GM23338 (cell line): ENCODE results near the gene NMRK2.

Experiments used
- CREB1 ChIP-seq: fragments of 250-450 bp; sonication (Bioruptor Pico); IDR thresholded peaks from 2 replicates; pipeline ENCODE4 v1.5.0; 2020; ENCODE audit warnings: low read depth, mild to moderate bottlenecking, moderate library complexity
- EZH2 ChIP-seq: fragments of 200-600 bp; sonication (generic); IDR thresholded peaks from one replicate; pipeline ENCODE4 v1.8.0; 2017; ENCODE audit warnings: antibody characterized with exemption, mild to moderate bottlenecking, low read depth; ENCODE audit not compliant: unreplicated experiment
- EZH2phosphoT487 ChIP-seq: fragments of 200-600 bp; sonication (generic); IDR thresholded peaks from one replicate; pipeline ENCODE4 v1.8.1; 2018; ENCODE audit warnings: antibody characterized with exemption; ENCODE audit not compliant: unreplicated experiment
- JUNB ChIP-seq: IDR thresholded peaks from one replicate; pipeline ENCODE4 v1.6.1; 2016; ENCODE audit warnings: antibody characterized with exemption; ENCODE audit not compliant: unreplicated experiment
- POLR2AphosphoS5 ChIP-seq: IDR thresholded peaks from 2 replicates; pipeline ENCODE4 v1.6.1; 2016; ENCODE audit warnings: antibody characterized with exemption, low read depth
- STAT1 ChIP-seq: IDR thresholded peaks from one replicate; pipeline ENCODE4 v1.6.1; 2016; ENCODE audit warnings: antibody characterized with exemption; ENCODE audit not compliant: unreplicated experiment
- ZNF114 ChIP-seq: fragments of 250-450 bp; sonication (Bioruptor Pico); IDR thresholded peaks from 2 replicates; pipeline ENCODE4 v1.5.0; 2020; ENCODE audit warnings: mild to moderate bottlenecking, moderate library complexity
- ZNF462 ChIP-seq: fragments of 250-450 bp; sonication (Bioruptor Pico); IDR thresholded peaks from 2 replicates; pipeline ENCODE4 v1.5.0; 2020; ENCODE audit warnings: mild to moderate bottlenecking, moderate library complexity
- TF ChIP-seq, protein P1 (sequence below), 2 experiments: fragments of 200-600 bp in 1 of 2; sonication (generic) in 1 of 2; conservative IDR thresholded peaks; 2 replicates each; pipeline versions ENCODE4 v1.5.1 to v1.6.1; 2016 to 2017; ENCODE audit warnings: antibody characterized with exemption in 2 of 2, low read depth in 2 of 2, mild to moderate bottlenecking in 2 of 2, moderate library complexity in 1 of 2
- TF ChIP-seq, protein P2 (sequence below): IDR thresholded peaks from one replicate; pipeline ENCODE4 v1.6.1; 2018; ENCODE audit warnings: antibody characterized with exemption; ENCODE audit not compliant: unreplicated experiment
- TF ChIP-seq, protein P3 (sequence below): IDR thresholded peaks from 2 replicates; pipeline ENCODE4 v1.6.1; 2016; ENCODE audit warnings: antibody characterized with exemption

DNA sequence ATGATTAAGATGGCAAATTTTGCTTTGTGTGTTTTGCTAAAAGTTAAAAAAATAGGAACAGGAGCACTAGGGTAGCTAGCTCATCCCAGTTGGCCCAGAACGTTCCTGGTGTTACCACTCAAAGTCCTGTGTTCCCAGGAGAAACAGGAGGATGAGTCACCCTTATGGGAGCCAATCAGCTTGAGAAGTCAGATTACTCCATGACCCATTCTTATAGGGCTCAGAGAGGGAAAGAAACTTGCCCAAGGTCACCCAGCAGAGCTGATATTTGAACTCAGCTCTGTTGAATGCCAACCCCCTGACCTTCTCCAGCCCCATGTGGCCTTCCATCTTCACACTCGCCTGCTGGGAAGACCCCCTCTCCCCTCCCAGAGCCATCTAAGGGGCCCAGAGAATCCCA lies 13.0 kb downstream of the NMRK2 start:
- TF ChIP-seq, protein P1, sequence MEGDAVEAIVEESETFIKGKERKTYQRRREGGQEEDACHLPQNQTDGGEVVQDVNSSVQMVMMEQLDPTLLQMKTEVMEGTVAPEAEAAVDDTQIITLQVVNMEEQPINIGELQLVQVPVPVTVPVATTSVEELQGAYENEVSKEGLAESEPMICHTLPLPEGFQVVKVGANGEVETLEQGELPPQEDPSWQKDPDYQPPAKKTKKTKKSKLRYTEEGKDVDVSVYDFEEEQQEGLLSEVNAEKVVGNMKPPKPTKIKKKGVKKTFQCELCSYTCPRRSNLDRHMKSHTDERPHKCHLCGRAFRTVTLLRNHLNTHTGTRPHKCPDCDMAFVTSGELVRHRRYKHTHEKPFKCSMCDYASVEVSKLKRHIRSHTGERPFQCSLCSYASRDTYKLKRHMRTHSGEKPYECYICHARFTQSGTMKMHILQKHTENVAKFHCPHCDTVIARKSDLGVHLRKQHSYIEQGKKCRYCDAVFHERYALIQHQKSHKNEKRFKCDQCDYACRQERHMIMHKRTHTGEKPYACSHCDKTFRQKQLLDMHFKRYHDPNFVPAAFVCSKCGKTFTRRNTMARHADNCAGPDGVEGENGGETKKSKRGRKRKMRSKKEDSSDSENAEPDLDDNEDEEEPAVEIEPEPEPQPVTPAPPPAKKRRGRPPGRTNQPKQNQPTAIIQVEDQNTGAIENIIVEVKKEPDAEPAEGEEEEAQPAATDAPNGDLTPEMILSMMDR (conservative IDR thresholded peaks at IDR 0.05; ENCODE audit: low read depth in 2 of 2) = no peak
- TF ChIP-seq EZH2phosphoT487 = no peak
- TF ChIP-seq EZH2 = no peak
- TF ChIP-seq, protein P2, sequence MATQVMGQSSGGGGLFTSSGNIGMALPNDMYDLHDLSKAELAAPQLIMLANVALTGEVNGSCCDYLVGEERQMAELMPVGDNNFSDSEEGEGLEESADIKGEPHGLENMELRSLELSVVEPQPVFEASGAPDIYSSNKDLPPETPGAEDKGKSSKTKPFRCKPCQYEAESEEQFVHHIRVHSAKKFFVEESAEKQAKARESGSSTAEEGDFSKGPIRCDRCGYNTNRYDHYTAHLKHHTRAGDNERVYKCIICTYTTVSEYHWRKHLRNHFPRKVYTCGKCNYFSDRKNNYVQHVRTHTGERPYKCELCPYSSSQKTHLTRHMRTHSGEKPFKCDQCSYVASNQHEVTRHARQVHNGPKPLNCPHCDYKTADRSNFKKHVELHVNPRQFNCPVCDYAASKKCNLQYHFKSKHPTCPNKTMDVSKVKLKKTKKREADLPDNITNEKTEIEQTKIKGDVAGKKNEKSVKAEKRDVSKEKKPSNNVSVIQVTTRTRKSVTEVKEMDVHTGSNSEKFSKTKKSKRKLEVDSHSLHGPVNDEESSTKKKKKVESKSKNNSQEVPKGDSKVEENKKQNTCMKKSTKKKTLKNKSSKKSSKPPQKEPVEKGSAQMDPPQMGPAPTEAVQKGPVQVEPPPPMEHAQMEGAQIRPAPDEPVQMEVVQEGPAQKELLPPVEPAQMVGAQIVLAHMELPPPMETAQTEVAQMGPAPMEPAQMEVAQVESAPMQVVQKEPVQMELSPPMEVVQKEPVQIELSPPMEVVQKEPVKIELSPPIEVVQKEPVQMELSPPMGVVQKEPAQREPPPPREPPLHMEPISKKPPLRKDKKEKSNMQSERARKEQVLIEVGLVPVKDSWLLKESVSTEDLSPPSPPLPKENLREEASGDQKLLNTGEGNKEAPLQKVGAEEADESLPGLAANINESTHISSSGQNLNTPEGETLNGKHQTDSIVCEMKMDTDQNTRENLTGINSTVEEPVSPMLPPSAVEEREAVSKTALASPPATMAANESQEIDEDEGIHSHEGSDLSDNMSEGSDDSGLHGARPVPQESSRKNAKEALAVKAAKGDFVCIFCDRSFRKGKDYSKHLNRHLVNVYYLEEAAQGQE = no peak
- TF ChIP-seq JUNB = no peak
- no peak for TF ChIP-seq POLR2AphosphoS5
- TF ChIP-seq CREB1 (CRISPR knock-in tag) = no peak
- TF ChIP-seq, protein P3, sequence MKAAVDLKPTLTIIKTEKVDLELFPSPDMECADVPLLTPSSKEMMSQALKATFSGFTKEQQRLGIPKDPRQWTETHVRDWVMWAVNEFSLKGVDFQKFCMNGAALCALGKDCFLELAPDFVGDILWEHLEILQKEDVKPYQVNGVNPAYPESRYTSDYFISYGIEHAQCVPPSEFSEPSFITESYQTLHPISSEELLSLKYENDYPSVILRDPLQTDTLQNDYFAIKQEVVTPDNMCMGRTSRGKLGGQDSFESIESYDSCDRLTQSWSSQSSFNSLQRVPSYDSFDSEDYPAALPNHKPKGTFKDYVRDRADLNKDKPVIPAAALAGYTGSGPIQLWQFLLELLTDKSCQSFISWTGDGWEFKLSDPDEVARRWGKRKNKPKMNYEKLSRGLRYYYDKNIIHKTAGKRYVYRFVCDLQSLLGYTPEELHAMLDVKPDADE = no peak
- TF ChIP-seq STAT1 = no peak
- TF ChIP-seq ZNF462 (CRISPR knock-in tag) = no peak
- TF ChIP-seq ZNF114 = no peak
